GOT3 (cell line): ENCODE results near the gene AIRE.

Source experiments
- DNase-seq: peaks from one replicate; lab custom pipeline; 2025; ENCODE audit warnings: mixed read lengths; lab: John Stamatoyannopoulos, UW

The AIRE gene

DNA sequence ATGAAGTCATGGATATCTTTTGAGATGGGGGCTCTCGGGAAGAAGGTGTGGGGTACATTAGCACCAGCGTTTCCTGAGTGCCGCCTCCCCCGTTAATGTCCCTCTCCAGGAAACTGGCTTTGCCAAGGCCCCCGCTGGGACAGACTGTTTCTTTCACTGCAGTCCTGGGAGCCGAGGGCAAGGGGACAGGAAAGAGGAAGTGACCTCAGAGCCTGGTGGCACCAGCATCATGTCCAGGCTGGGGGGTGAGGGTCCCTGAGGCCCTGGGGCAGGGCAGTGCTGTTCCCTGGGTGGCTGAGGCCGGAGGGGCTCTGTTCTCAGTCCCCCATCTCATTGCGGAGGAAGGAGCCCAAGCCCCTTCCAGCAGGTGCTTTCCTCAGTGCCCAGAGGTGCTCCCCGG lies 20.0 kb downstream of the AIRE start:
- no peak for DNase-seq

GRCh38 chr21:44306936-44307704 lies 21.4 kb downstream of the AIRE start:
- DNase-seq = no peak

DNA sequence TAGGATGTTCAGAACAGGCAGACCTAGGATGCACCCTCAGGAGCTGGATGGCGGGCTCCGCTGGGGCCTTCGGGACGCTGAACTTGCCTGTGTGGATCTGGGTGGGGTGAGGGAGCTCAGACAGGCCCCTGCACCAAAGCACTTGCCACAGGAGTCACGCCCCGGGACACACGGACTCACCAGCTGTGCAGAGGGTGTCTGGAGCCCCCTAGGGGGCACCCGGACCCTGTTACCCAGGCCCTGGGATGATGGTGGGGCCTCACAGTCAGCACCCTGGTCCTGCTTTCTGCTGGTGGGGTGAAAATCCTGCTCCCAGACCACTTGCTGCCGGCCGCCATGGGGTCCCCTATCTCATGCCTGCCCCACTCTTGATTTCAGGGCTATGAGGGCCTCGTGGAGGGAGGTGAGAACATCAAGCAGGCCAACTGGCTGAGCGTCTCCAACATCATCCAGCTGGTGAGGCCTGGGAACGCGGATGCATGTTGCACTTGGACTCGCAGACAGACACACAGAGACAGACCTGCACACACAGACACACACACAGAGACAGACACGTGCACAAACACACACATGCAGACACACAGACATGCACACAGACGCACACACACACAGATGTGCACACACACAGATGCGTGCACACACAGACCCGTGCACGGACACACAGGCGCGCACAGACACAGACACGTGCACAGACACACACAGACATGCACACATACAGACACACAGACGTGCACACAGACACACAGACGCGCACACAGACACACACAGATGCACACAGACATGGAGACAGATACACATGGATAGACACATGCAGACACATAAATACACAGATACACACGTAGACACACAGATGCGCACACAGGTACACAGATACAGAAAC lies 25.2 kb downstream of the AIRE start:
- DNase-seq = no peak

- no peak for DNase-seq
Observed at GRCh38 chr21:44312089-44312488, 26.4 kb downstream of the AIRE start.

- DNase-seq = no peak
Observed at GRCh38 chr21:44312716-44313115, 27.0 kb downstream of the AIRE start.

DNA sequence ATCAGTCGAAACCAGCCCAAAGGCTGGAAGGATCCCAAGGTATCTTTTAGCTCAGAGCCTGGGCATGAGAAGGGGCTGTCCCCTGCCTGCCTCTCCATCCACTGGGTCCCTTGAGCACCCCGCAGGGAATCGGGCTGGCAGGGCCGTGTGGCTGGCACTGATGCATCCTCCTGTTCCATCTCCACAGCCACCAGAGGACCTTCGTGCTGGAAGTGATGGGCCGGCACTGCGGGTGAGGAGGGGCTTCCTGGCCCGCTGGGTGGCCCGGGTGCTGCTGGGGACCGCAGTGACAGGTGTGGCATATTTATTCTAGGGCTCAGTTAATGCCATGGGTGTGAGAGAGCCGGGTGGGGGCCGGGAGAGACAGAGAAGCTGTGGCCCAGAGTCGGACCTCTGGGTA lies 27.8 kb downstream of the AIRE start:
- DNase-seq = no peak

GRCh38 chr21:44314128-44314527 lies 28.5 kb downstream of the AIRE start:
- DNase-seq = no peak

- no peak for DNase-seq
Observed at GRCh38 chr21:44314561-44314960, 28.9 kb downstream of the AIRE start.

DNA sequence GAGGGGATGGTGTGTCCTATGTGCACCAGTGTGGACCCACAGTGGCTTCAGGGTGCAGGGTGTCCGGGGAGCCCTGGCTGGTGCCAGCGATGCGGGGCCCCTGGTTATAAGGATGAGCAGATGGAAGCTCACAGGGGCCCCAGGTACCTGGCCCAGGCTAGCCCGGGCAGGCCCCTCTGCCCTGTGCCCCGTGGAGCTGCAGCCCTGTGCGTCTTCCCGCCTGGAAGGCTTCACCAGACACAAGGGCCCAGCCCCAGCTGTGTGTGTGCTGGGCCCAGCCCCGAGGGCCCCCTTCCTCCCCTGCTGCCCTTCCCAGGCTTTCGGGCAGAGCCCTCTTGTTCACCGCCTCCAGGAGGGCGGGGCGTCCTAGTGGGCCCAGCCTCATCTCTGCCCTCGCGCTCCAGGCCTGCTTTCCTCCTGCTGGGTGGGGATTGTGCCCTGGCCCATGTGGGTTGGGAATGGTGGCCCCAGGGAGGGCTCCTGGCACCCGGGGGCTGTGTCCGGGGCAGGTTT lies 30.1 kb downstream of the AIRE start:
- no peak for DNase-seq

- no peak for DNase-seq
Observed at GRCh38 chr21:44316277-44316900, 30.7 kb downstream of the AIRE start.

DNA sequence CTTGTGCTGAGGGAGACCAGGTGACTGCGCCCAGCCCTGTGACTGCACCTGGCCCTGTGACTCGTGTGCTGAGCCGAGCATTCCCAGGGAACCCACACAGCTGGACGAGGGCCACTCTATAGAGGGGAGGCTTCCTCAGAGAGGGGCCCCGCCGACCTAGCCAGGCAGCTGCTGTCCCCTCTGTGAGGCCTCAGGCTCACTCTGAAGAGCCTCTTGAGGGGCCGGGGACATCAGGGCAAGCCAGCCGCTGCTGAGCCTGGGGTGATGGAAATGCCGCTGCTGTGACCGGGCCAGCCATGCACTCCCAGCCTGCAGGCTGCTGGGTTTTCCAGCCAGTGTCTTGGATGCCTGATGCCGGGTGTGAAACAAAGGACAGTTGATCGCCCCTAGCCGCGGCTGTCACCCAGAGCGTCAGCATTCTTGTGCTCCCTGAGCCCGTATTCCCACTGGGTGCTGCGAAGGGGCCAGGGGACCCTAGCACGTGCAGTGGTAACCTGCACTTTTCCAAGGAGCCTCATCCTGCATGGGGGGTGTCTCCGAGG lies 31.6 kb downstream of the AIRE start:
- DNase-seq = no peak

DNA sequence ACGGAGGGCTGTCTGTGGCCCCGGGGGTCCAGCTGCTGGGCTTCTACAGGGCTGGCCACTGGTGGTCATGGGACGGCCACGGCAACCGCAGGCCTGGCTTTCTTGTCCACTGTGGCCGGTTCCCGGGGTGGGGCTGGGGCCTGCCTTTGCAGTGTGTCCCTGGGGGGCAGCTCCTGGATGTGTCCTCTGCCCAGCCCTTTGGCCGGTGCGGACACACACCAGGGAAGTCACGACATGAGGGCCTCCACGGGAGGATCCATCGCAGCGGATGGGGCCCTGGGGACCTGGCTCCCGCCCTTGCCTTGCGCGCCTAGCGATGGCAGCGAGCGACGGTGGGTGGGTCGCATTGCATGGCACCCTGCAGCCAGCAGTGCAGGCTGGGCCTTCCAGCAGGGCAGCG lies 32.2 kb downstream of the AIRE start:
- DNase-seq = no peak

DNA sequence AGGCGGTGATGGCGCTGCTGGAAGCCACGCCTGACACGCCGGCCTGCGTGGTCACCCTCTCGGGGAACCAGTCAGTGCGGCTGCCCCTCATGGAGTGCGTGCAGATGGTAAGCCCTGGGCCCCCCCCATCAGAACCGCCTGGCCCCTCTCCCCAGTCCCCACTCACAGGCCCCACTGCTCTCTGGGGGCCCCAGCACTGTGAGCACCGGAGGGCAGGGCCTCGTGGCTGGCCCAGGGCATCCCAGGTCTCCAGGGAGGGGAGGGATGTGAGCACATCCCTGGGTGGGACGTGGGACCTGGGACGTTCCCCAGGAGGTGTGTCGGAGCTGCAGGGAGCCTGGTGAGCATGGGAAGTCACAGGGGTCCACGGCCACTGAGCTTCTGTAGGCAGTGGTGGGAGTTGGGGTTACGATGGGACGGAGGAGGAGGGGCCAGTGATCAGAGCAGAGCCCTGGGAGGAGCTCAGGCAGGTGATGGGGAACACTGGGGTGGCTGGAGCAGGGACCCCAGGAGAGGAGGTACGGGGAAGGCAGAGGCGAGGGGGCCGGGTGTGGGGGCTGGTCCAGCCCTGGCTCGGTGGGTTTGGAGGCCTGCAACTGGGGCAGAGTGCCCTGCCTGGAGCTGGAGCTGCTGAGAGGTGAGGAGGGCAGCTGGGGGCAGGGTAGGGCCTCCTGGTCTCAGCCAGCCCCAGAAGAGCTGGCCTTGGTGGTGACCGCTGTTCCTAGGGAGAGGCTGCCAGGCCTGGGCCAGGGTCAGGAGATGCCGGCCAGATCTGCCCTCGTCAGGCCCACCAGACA lies 33.0 kb downstream of the AIRE start:
- no peak for DNase-seq

- no peak for DNase-seq
Observed at GRCh38 chr21:44319407-44320065, 33.9 kb downstream of the AIRE start.

DNA sequence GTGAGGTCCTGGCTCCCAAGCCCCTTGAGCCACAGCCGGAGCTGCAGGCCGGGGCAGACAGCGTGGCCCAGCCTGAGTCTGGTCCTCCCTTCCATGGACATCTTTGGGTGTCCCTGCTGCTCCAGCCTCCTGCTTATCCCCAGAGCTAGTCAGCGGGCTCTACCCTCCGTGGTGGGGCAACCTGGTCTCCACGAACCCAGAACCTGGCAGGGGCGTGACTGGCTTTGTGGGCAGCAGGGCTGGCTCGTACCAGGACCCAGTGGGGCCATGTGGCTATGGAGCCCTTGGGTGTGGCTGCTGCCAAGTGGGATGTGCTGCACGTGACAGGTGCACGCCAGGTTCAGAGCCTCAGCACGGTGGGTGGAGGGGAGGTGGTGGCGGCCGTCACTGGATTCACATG lies 35.2 kb downstream of the AIRE start:
- DNase-seq = no peak

DNA sequence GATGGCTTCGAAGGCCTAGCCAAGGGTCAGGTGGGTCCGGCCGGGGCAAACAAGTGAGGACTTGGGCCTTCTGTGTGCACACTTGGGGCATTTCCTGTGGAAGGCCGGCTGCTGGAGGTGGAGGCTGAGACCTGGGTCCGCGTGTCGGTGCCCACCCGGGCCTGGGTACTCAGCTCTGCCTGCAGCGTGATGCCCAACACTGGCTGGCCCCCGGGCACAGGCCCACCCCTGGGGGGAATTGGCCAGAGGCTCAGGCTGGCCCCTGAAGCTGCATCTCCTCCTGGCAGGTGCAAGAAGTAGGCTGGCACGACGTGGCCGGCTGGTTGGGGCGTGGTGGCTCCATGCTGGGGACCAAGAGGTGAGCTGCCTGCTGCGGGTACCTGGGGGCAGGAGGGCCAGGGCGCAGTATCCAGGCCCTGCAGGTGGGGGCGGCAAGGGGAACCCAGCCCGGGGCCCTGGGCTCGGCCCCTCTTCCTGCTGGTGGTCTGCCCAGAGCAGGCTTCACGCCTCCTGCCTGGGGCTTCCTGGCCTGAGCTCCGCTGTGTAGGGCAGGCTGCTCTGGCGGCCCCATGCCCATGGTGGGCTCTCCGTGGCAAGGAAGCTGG lies 36.3 kb downstream of the AIRE start:
- no peak for DNase-seq

- DNase-seq = no peak
Observed at GRCh38 chr21:44322621-44323325, 37.1 kb downstream of the AIRE start.

DNA sequence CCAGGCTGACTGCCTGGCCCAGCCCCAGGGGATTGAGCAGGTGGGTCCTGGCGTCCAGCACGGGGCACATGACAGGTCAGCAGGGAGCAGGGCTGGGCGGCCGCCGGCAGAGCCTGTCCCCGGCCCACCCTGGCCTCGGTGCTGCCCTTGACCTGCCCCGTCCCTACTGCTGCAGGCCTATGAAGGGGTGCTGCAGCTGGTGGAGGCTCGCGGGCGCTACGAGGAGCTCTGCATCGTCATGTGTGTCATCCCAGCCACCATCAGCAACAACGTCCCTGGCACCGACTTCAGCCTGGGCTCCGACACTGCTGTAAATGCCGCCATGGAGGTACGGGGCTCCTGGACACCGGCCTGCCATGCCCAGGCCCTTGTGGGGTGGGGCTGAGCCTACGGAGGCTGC lies 37.9 kb downstream of the AIRE start:
- DNase-seq = no peak

GRCh38 chr21:44324106-44324853 lies 38.6 kb downstream of the AIRE start:
- no peak for DNase-seq
